Ascending aorta (tissue), 2 donors: ENCODE measurements around the gene ARF3. TPM values are rescaled to one million over a fixed set of nuclear protein-coding genes. Genes with fewer than 3 reads are reported as not detected.

Experiments
- DNase-seq, 2 donors: peaks; one replicate each; pipeline ENCODE4 v3.0.0-alpha.2; 2019; ENCODE audit warnings: low spot score in 2 of 2
- H3K27ac ChIP-seq, 2 donors: fragments of 200-600 bp; sonication (generic); one replicate each; pipeline ENCODE4 v1.5.1; 2016 to 2017; ENCODE audit warnings: mild to moderate bottlenecking in 1 of 2
- H3K27me3 ChIP-seq: fragments of 200-600 bp; sonication (generic); one replicate; pipeline ENCODE4 v1.5.1; 2017
- H3K36me3 ChIP-seq, 2 donors: fragments of 200-600 bp; sonication (generic); one replicate each; pipeline ENCODE4 v1.5.1; 2016
- H3K4me1 ChIP-seq, 2 donors: fragments of 200-600 bp; sonication (generic); one replicate each; pipeline ENCODE4 v1.5.1; 2016 to 2017; ENCODE audit warnings: mild to moderate bottlenecking in 1 of 2
- H3K4me3 ChIP-seq, 2 donors: fragments of 200-600 bp; sonication (generic); one replicate each; pipeline ENCODE4 v1.5.1; 2016 to 2017; ENCODE audit warnings: mild to moderate bottlenecking in 1 of 2
- H3K9me3 ChIP-seq, 2 donors: fragments of 200-600 bp; sonication (generic); one replicate each; pipeline ENCODE4 v1.5.1; 2016
- CTCF ChIP-seq, 3 experiments: fragments of 200-600 bp in 2 of 3; fragments of 450-650 bp in 1 of 3; sonication (generic) in 2 of 3; IDR thresholded peaks; one replicate each; pipeline ENCODE4 v1.5.1; 2016 to 2019; ENCODE audit warnings: antibody characterized with exemption in 3 of 3, mild to moderate bottlenecking in 1 of 3, moderate library complexity in 1 of 3
- intact Hi-C: fragments of 100-400 bp; cut with DNase I; formaldehyde crosslinking; loops from one replicate; pipeline ENCODE4 v1.15.1; 2023
- total RNA-seq: library from RNA; depleted of rRNA; stranded (reverse); fragments of >200 nt; gene quantifications from one replicate; pipeline ENCODE4 v1.1.0, GENCODE V29; 2016

ARF3 gene
- total RNA-seq, 1 donor from 2014 or later = 68.4 TPM

GRCh38 chr12:48993787-48994186 is 36.5 kb upstream of the ARF3 start:
- Histone ChIP-seq H3K36me3 (no peaks in the 10 kb centered on the region), H3K27ac (no peak overlapping the region), H3K9me3 (no peaks in the 10 kb centered on the region), H3K4me1 (peaks cover 10 to 15% of the 10 kb centered on the region in 2 donors), H3K27me3 (peaks cover 14% of the 10 kb centered on the region), H3K4me3 (no peak overlapping the region)
- no peak for TF ChIP-seq CTCF (IDR thresholded peaks at IDR 0.05)
- intact Hi-C loops = loop anchor here (2.0 kb wide), 1 partner anchor 141 kb away; the partner anchor contains the start of gene DDX23
- DNase-seq = no peak

- no peaks in the 10 kb centered on the region for H3K4me1 ChIP-seq
- no peak for DNase-seq
- intact Hi-C loops = no loop called here
- H3K9me3 ChIP-seq = no peaks in the 10 kb centered on the region
- no peaks in the 10 kb centered on the region for H3K36me3 ChIP-seq
- no peak for TF ChIP-seq CTCF (IDR thresholded peaks at IDR 0.05)
- no peak overlapping the region for H3K27ac ChIP-seq
- H3K4me3 ChIP-seq = no peak overlapping the region
- H3K27me3 ChIP-seq = peaks cover 8% of the 10 kb centered on the region
Observed at GRCh38 chr12:48991247-48992050, 34.2 kb upstream of the ARF3 start.

- no peak for DNase-seq
- no peak for TF ChIP-seq CTCF (IDR thresholded peaks at IDR 0.05)
- Histone ChIP-seq H3K4me3 (no peak overlapping the region), H3K27ac (no peak overlapping the region), H3K27me3 (peaks cover 8% of the 10 kb centered on the region), H3K36me3 (no peaks in the 10 kb centered on the region), H3K9me3 (no peaks in the 10 kb centered on the region), H3K4me1 (peaks cover 0 to 6% of the 10 kb centered on the region in 2 donors)
- intact Hi-C loops = no loop called here
Observed at GRCh38 chr12:48990552-48990951, 33.3 kb upstream of the ARF3 start.

GRCh38 chr12:48988030-48988649 is 30.9 kb upstream of the ARF3 start:
- Histone ChIP-seq H3K4me1 (peaks cover 0 to 9% of the 10 kb centered on the region in 2 donors), H3K9me3 (no peaks in the 10 kb centered on the region), H3K27ac (no peak overlapping the region), H3K27me3 (no peaks in the 10 kb centered on the region), H3K4me3 (no peak overlapping the region), H3K36me3 (no peaks in the 10 kb centered on the region)
- intact Hi-C loops = no loop called here
- no peak for DNase-seq
- TF ChIP-seq CTCF (IDR thresholded peaks at IDR 0.05) = peak; percentile 69 to 83 (median 81)

GRCh38 chr12:48986720-48987291 is 29.5 kb upstream of the ARF3 start:
- DNase-seq = no peak
- Histone ChIP-seq H3K27ac (no peak overlapping the region), H3K9me3 (no peaks in the 10 kb centered on the region), H3K4me3 (no peak overlapping the region), H3K36me3 (no peaks in the 10 kb centered on the region), H3K27me3 (peaks cover 1% of the 10 kb centered on the region), H3K4me1 (peaks cover 0 to 9% of the 10 kb centered on the region in 2 donors)
- no peak for TF ChIP-seq CTCF (IDR thresholded peaks at IDR 0.05)
- intact Hi-C loops = no loop called here
